Activated CD8-positive, alpha-beta memory T cell treated with anti-CD3 and anti-CD28 coated beads, Interleukin-2, amount 50 U/mL, for 4 hours (primary cell): Measurements from ENCODE around the gene DKK3.

Experiments
- DNase-seq: peaks from one replicate; pipeline ENCODE4 v3.0.0-alpha.2; 2020

The DKK3 gene

DNA sequence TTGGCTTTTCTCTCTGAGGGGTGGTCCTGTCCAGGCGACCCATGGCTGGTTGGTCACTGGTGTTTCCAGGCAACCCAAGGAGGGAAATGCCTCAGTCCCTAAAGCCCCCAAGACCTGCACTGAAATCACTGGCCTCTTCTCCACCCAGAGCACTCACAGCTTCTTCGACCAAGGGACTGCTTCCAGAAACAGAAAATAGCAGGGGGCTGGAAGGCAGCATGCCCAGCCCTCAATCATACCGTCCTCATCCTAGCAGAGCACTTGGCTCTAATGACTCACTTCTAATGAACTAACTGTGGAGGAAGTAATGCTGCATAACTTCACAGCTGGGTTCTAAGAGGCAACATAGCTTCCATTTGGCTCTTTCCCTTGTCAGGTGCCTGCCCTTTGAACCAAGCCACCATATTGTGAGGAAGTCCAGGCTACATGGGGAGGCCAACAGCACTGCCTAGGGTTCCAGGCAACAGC is 27.6 kb downstream of the DKK3 start:
- no peak for DNase-seq

DNA sequence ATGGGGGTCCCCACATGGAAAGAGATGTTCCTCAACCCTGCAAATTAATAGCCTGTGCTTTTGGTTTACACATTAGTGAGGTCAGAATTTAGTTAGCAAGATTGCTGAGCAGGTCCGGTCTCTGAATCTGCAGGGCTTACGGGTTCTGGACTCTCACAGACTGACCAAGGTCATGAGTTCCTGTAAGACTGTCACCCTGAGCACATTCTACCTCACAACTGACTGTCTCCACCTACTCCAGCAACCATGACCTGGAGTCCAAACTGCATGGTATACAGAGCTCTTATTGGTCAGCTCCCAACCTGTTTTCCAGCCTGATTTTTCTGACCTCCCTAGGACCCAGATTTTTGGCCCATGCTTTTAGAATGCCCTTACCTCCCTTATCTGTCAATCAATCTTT is 28.2 kb downstream of the DKK3 start:
- DNase-seq, result no peak

DNA sequence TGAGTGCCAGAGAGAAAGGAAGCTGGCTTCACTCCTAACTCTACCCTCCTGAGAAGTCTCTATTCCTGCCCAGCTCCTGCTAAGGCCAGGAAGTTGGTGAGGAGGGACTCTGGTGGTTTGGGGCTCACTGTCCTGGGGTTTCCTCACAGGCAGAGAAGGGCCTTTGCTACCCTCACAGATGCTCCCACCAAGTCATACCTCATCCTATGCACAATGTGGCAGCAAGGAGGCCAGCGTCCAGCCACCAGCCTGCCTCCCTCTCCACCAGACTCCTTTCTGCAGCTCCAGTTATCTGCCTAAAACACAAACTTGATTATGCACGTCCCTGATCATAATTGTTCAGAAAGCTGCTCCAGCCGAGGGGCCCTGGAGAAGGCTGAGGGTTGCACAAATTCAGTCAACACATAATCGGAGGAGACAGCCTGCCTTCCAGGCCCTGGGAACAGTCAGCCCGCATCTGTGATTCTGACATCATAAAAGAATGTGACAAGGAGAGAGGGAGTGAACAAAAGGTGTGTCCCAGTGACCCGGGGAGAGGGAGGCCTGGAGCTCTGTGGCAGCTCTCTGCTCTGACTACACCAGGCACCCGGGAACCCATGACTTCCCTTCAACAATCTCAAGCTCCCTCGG is 28.8 kb downstream of the DKK3 start:
- DNase-seq, result no peak

DNA sequence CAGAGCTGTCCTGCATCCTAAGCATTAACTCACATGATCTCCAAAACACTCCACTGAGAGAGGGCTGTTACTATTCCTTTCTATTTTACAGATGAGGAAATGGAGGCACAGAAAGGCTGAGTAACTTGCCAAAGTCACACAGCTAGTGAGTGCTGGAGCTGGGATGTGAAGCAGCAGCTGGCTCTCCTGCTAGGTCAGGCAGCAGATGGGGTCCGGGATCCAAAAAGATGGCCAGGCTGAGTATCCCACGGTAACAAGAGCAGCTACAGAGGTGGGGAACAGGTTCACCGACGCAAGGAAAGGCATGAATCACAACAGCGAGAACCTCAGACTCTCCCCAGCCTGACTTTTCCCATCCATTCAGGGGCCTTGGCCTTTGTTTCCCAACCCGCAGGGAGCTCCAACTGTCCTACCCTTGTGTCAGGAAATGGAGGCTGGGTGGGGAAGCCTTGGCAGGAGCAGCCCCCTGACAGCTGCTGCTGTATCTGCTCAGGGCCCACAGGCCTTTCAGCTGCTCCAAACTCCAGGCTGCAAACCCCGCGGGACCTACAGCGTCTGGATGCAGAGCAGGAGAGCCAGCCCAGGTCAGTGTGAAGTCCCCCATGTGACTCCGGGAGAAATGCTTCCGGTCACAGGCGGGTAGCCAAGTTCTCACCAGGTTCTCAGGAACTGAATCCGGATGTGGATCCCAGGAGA is 29.5 kb downstream of the DKK3 start:
- DNase-seq, result no peak

DNA sequence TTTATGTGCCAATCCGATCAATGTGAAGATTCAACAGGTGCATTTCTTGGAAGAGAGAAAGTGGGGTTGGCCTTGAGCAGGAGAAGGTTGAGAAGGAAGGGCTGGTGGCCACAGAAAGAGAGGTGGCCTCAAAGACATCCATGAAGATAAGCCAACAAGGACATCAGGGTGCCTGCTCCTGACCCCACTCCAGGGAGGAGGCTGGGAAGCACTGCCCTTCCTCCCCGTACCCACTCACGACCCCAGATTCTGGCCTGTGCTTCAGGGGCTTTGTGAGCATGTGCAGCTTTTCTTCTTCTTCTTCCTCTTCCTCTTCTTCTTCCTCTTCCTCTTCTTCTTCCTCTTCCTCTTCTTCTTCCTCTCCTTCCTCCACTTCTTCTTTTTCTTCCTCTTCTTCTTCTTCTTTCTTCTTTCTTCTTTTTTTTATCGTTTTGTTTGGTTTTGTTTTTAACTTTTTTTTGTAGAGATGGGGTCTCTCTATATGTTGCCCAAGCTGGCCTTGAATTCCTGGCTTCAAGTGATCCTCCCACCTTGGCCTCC is 30.3 kb downstream of the DKK3 start:
- no peak for DNase-seq

DNA sequence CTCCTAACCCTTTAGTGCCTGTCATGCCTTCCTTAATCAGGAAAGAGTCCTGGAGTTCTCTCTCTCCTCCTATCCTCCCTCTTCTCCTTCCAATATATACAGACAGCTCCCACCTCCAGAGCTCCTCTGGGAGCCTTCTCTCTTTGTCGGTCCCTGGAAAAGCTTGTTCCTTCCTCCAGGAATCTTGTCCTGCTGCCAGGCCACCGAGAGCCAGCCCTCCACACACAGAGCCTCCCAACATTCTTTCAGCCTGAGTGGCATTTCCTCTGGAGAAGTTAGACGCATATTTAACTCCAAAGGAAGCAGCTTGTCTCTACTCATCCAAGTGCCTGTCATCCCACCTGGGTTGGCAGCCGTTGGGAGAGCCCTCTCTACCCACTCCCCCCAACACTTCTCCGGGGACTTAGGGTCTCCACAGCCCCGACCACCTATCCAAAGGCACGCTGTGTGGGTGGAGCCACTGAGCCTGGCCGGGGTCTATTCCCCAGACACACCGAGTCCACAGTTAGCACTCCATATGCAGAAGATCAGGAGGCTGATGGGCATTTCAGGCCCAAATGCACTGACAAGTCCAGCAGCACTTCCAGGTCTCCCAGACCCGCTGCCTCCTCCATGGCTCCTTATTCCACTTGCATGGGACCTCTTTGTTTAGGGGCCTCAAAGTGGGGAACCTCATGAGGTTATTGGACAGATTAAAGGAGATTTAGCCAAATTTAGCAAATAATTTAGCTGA is 31.1 kb downstream of the DKK3 start:
- DNase-seq, result no peak

DNA sequence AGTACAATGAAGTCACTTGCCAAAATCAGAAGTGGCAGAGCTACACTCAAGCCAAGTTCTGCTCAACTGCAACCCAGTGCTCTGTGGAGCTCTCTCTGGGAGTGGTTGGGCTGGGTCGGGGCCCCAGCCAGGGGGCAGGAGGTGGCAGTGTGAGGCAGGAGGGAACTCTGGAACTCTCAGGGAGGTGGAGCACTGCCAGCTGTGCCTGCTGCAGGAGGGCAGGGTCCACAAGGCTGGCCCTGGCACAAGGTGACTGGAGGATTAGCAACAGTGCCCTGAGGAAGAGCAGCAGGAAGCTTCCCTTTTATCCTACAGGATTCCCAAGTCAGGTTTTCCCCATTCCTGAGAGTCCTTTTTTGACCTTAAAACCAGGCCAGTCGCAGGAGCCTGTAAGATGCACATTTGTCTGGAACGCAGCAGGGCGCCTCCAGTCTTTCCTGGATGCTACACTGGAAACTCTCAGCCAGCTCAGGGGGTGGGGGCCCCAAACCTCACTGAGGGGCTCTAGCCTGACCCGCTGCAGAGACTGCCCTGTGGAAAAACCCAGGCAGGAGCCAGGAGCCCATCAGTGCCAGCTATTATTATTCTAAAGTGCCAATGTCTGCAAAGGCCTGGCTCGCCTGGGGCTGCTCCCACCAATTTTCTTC is 31.8 kb downstream of the DKK3 start:
- no peak for DNase-seq

DNA sequence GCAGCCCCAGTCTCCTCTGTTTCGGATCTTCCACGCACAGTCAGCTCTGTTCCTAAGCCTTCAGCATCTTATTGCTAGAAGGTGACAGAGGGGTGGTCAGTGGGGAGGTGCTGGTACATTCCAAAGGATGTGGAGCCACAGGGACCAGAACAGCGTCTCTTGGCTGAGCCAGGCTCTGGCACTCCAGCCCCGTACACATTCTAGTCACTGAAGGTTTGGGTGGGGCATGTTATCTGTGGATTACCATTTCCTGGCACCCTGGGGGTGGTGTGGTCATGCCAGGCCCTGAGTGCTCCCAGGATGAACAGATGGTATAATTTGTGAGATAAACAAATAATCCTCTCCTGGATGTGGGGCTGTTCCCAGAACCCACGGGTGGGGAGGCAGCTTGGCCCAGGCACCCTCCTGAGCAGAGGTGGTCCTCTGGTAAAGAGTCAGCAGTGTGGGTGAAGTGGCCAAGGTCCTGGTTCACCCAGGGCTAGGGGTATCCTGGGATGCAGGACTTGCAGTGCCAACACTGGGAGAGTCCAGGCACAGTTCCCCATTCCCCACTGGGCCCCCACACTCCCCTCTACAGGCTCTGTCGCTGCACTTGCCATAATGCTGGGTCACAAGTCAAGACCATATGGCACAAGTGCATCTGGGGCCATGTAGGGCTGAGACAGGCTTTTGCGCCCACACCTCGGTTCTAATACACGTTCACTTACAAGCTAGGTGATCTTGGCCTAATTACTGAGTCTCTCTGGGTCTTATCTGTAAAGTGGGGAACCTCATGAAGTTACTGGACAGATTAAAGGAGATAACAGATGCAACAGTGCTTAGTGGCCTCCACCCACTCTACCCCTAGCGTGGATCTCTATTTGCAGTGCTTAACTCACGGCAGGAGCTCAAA is 33.0 kb downstream of the DKK3 start:
- DNase-seq, result no peak

DNA sequence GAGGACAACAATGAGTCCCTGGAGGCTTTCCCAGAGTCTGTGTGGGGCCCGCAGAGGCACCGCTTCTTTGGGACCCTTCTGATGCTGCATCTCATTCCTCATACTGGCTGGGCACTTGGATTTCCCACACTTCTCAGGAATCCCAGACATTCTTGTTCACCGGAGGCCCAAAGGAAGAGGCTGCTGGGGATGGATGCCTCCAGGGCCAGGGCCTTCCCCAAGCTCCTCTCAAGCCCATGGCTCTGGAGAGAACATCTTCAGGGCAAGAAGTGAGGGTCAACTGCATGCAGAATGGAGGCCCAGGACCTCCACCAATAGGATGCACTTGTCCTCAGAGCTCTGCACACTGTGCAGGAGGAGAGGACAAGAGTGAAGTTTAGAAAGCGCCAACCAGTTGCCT is 34.6 kb downstream of the DKK3 start:
- DNase-seq, result no peak

DNA sequence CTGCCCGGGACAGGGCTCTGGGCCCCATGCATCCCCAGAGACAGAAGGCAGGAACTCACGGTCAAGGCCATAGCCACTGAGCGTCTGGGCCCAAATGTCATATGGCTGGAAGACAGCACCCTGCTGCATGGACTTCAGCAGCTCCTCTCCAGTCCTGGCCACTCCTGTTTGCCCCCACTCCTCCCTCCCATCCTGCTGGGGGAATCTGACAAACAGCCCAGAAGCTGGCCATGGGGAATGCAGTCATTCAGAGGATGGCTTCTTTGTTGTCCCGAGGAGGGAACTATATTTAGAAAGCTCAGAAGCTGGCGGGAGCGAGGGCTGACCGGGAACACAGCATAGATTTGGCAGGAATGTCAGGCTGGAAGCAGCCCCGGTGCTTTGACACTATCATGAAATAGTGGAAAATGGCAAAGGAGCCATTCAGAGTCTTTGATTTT is 35.0 kb downstream of the DKK3 start:
- no peak for DNase-seq

DNA sequence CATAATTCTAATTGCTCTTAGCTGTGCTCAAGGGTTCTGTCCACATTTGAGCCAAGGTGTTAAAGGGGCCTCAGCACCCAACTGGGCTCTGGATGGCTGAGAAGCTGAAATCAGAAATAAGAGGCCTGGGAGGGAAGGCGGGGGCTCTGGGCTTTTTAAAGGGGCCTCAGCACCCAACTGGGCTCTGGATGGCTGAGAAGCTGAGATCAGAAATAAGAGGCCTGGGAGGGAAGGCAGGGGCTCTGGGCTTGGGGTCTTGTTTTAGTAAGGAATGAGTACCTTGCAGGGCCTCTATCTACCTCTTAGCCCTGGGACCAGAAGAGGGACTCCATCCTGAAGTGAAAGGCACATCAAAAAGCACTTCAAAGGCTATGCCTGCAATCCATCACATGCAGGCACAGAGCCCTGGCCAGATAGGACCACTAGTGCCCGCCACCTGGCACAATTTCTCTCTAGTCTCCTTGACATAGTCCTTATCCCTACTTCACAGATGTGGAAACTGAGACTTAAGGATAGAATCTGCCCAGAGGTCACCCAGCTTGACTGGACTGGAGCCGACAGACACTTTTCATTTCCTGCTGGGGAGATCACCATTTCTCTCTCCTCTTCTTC is 35.6 kb downstream of the DKK3 start:
- no peak for DNase-seq

DNA sequence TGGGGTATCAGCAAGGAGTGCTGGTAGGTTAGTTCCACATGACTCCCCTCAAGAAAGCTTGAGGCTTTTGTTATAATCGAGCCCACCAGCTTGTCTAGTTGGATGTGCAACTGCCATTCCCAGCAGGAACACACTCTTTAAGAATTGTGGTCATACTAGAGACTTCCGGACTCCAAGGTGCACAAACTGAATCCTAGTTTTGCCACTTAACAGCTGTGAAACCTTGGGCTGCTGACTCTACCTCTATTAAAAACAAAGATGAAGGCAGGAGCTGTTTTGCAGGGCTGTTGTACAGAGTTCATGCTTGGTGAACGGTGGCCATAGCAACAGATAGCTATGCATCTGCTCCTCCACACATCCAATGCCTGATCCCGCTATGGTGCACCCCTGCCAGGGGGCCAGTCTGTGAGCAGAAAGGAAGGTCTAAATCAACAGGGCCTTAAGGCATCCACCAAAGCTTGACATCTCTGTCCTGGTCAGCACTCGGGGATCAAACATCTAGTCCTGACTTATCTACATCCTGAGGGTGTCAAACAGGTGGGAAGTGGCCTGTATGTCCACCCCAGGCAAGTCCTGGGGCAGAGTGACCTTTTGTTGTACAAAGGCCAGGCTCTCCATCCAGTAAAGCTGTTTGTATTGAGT is 36.4 kb downstream of the DKK3 start:
- no peak for DNase-seq

DNA sequence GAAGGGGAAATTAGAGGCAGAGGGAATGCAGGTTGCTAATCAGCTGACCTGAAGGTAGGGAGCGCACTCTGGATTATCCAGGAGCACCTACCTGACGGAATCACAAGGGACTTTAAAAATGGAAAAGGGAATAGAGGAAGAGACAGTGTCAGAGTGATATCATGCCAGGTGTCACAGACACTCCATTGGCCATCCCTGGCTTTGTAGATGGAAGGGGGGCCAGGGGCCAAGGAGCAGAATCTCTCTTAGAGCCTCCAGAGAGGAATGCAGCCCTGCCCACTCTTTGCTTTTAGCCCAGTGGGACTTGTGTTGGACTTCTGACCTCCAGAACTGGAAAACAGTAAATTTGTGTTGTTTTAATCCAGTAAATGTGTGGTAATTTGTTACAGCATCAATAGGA is 37.9 kb downstream of the DKK3 start:
- DNase-seq, result no peak

DNA sequence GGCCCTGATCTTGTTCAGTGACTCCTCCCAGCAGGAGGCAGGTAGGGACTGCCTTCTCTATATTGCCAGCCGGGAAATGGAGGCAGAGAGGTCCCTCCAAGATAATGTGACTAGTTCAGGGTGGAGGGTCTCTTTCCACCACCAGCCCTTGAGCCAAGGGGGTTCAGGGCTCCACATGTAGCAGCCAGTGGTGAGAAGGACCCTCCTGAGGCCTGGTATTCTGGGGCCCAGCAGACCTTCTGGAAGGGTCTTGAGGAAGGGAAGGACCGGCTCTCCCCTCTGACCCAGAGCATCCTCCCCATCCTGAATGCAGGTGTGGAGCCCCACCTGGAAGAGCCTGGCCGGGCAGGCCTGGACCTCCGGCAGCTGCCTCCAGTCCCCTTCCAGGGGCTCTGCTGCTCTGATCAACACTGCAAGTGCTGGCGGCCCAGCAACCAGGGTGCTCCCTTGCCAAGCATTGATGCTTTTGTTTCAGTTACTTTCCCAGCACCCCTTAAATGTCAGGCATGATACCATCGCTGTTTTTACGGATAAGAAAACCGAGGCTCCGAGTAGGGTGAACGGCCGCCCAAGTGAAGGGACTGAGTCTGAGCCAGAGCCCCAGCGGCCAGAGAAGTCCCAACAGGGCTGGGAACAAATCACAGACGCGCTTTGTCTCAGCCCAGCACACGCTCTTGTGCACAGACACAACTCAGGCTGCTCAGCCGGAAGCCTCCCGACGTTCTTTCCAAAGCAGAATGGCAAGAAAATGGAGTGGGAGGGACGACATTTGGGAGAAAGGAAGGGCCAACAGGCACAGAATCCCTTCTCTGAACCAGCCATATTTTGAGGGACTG is 38.8 kb downstream of the DKK3 start:
- DNase-seq, result no peak

DNA sequence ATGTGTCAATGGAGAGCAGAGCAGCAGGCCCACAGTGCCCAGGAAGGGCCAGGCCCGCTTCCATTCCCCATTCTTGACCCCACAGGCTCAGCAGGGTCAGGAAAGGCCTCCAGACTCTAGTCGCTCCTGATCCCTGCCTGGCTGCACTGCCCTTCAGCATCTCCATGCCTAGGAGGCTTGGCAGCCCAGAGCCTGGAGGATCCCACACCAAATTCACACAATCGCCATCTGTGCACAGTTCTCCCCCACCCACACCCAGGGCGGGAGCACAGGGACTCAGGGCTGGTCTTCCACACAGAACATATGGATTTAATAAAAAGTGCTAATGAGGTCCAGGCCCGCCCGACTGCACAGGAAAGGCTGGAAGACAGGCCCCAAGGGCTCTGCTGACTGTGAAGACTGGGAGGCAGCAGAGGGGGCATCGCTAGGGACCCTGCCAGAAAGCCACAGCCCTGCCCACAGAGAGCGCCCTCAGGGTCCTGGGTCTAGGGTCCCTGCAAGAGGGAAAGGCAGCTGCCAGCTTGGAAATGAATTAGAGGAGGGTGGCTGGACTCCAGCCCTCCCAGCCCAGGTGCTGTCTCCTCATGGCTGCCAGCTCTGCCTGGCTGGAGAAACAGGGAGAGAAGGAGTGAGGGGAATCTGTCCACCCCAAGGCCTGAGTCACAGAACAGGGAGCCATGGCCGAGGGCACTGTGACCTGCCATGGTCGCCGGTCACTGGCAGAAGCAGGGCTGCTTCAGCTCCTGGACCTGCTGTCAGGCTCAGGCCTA is 39.7 kb downstream of the DKK3 start:
- DNase-seq, result no peak

DNA sequence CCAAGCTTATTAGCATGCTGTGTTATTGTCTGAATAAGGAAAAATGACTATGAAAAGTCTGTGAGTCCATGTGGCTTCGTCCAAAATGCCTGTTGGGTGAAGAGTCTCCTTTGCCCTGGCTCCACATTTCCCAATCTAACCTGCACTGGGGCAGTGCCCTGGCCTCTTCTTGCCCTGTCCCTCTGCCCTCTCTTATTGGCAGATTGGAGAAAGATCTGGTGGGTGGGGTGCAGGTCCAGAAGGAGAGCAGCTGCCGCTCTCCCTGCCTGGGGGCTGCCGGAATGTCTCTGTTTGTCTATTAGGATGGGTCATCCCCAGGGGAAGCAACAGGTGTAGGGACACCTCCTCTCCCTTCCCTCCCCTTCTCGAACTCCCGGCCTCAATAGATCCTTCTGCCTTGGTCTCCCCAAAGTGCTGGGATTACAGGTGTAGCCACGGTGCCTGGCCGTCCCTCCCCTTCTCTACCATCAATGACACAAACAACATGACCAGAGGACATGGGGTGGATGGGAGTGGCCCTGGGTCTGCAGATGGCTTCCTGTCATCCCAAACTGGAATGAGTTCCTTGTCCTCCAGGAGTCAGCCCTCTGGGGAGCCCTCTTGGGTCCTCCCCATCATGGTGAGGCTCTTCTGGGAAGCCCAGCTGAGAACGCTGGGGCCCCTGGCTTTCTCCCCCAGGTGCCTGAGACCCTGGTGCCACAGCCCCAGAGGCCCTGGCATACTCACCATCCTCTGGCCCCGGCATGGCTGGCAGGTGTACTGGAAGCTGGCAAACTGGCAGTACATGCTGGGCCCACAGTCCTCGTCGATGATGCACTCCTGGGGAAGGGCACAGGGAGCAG is 40.5 kb downstream of the DKK3 start:
- DNase-seq, result no peak

DNA sequence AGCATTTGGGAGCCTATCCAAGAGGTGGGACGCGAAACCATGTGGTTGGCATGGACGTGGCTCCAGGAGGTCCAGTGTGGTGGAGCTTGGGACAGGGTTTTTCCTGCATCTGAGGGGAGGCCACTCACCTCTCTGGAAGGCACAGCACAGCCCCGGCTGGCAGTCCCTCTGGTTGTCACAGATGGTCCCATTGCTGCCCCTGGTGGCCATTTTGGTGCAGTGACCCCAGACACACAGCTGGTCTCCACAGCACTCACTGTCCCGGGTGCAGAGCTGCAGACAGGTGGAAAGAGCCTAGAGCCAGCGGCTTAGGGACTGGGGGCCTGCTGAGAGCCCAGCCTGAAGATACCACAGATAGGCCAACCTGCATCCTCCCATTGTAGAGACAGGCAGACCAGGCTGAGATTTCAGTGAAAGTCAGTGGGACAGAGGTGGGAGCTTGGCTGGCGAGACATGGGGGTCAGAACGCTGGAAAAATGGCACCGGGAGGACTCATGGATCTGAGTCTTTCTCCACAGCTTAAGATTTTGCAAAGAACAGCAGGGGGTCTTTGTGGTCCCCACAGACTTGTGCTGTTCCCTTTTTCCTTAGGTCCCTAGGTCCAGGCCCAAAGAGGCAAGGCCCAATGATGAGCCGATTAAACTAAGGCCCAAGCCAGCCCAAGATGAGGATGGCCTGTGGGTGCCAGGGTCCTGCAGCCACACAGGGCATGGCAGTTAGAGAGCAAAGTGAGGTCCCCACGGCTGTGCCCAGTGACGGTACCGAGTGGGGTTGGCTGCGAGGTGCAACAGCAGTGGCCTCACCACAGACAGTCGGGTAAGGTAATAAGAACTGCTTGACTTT is 41.4 kb downstream of the DKK3 start:
- peak; percentile 67 for DNase-seq

DNA sequence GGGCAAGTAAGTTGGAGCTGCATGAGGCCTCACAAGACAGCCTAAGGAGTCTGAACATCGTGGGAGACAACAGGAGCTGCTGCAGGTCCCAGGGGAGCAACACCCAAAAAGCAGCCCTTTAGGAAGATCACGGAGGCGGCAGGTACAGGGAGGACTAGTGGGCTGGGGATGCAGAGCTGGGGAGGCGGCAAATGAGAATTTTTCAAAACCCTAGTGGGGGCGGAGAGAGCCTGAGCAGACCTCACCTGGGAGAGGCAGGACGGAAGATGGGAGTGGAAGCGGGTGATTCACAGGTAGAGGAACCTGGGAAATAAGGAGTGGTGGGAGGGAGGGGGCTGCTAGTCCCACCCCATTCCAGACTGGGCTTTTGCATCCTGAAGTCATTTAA is 42.1 kb downstream of the DKK3 start:
- no peak for DNase-seq
